ENCODE data around the gene ZNF611. TPM values are rescaled to one million over a fixed set of nuclear protein-coding genes. Genes with fewer than 3 reads are reported as not detected.
"Not testable (repeated sequence)": the region's sequence is repeated elsewhere in the genome, so short reads cannot be mapped to it uniquely, and the experiment has no call there.

Gene ZNF611
- total RNA-seq, 1 donor from 2014 or later, result 47.3 TPM

- peaks cover 14% of the 10 kb centered on the region for H3K4me1 Mint-ChIP-seq (ENCODE audit: low read depth)
- H3K27ac Mint-ChIP-seq, result no peak overlapping the region
- no peaks in the 10 kb centered on the region for H3K27me3 Mint-ChIP-seq
- H3K4me3 Mint-ChIP-seq (ENCODE audit: low read depth), result no peak overlapping the region
- peaks cover 51% of the 10 kb centered on the region for H3K36me3 Mint-ChIP-seq (ENCODE audit: insufficient read depth)
- no peak for TF ChIP-seq CTCF (IDR thresholded peaks at IDR 0.05; ENCODE audit: unreplicated experiment)
- DNase-seq (ENCODE audit: low spot score, unreplicated experiment), result no peak
- peaks cover 32% of the 10 kb centered on the region for H3K9me3 Mint-ChIP-seq (ENCODE audit: low read depth)
Measured at GRCh38 chr19:52703917-52704316, 30.9 kb downstream of the ZNF611 start.

- no peak for TF ChIP-seq CTCF (IDR thresholded peaks at IDR 0.05; ENCODE audit: unreplicated experiment)
- Mint-ChIP-seq H3K27ac (peak overlapping the region; percentile 82), H3K4me1 (ENCODE audit: low read depth) (peaks cover 16% of the 10 kb centered on the region), H3K36me3 (ENCODE audit: insufficient read depth) (peaks cover 23% of the 10 kb centered on the region), H3K4me3 (ENCODE audit: low read depth) (no peak overlapping the region), H3K9me3 (ENCODE audit: low read depth) (peaks cover 15% of the 10 kb centered on the region), H3K27me3 (no peaks in the 10 kb centered on the region)
- DNase-seq (ENCODE audit: low spot score, unreplicated experiment), result no peak
Measured at GRCh38 chr19:52700673-52701072, 34.2 kb downstream of the ZNF611 start.

GRCh38 chr19:52699555-52699954 lies 35.3 kb downstream of the ZNF611 start:
- H3K27me3 Mint-ChIP-seq; H3K9me3 Mint-ChIP-seq (ENCODE audit: low read depth); H3K27ac Mint-ChIP-seq; H3K4me3 Mint-ChIP-seq (ENCODE audit: low read depth); DNase-seq (ENCODE audit: low spot score, unreplicated experiment): not testable (repeated sequence)
- Mint-ChIP-seq H3K36me3 (ENCODE audit: insufficient read depth) (peaks cover 11% of the 10 kb centered on the region), H3K4me1 (ENCODE audit: low read depth) (peaks cover 16% of the 10 kb centered on the region)
- peak; percentile 52 for TF ChIP-seq CTCF (IDR thresholded peaks at IDR 0.05; ENCODE audit: unreplicated experiment)

DNA sequence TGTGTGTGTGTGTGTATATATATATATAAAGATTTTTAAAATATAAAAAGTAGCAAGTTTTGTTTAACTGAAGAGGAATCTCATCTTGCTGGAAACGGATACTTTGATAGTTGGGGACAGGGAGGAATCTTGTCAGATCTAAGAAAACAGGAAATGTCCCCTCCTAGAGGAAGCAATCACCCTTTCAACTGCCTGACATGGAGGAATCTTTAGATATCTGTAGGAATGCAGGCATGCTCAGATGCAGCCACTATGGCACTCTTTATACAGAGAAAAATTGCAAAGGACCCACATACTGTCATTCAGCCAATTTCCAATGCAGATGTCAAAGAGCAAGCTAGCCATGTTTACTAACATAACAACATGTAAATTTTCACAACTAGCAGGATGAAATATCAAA lies 38.8 kb downstream of the ZNF611 start:
- Mint-ChIP-seq H3K27me3 (no peaks in the 10 kb centered on the region), H3K4me3 (ENCODE audit: low read depth) (no peak overlapping the region), H3K4me1 (ENCODE audit: low read depth) (peaks cover 20% of the 10 kb centered on the region), H3K27ac (no peak overlapping the region), H3K9me3 (ENCODE audit: low read depth) (no peaks in the 10 kb centered on the region), H3K36me3 (ENCODE audit: insufficient read depth) (peaks cover 7% of the 10 kb centered on the region)
- DNase-seq (ENCODE audit: low spot score, unreplicated experiment), result no peak
- TF ChIP-seq CTCF (IDR thresholded peaks at IDR 0.05; ENCODE audit: unreplicated experiment), result no peak

- no peaks in the 10 kb centered on the region for H3K9me3 Mint-ChIP-seq (ENCODE audit: low read depth)
- no peaks in the 10 kb centered on the region for H3K27me3 Mint-ChIP-seq
- H3K27ac Mint-ChIP-seq, result no peak overlapping the region
- H3K4me3 Mint-ChIP-seq (ENCODE audit: low read depth), result no peak overlapping the region
- no peak for TF ChIP-seq CTCF (IDR thresholded peaks at IDR 0.05; ENCODE audit: unreplicated experiment)
- peaks cover 4% of the 10 kb centered on the region for H3K36me3 Mint-ChIP-seq (ENCODE audit: insufficient read depth)
- H3K4me1 Mint-ChIP-seq (ENCODE audit: low read depth), result peaks cover 20% of the 10 kb centered on the region
- DNase-seq (ENCODE audit: low spot score, unreplicated experiment), result no peak
Measured at GRCh38 chr19:52694921-52695320, 39.9 kb downstream of the ZNF611 start.

GRCh38 chr19:52694281-52694680 lies 40.6 kb downstream of the ZNF611 start:
- H3K36me3 Mint-ChIP-seq (ENCODE audit: insufficient read depth); H3K4me3 Mint-ChIP-seq (ENCODE audit: low read depth); H3K27ac Mint-ChIP-seq; H3K27me3 Mint-ChIP-seq; DNase-seq (ENCODE audit: low spot score, unreplicated experiment); H3K9me3 Mint-ChIP-seq (ENCODE audit: low read depth): not testable (repeated sequence)
- H3K4me1 Mint-ChIP-seq (ENCODE audit: low read depth), result peaks cover 21% of the 10 kb centered on the region
